ENCODE results near the gene HSPH1.

GRCh38 chr13:31122544-31123260 lies 39.0 kb downstream of the HSPH1 start:
- no peak for TF ChIP-seq POLR2A (IDR thresholded peaks at IDR 0.05)
- no peak for TF ChIP-seq POLR2AphosphoS5 (IDR thresholded peaks at IDR 0.05)

Measured in gastroesophageal sphincter (tissue), 2 donors.